ENCODE data around the gene ATP1A1.

Gene ATP1A1

GRCh38 chr1:116365353-116365780 lies 7.7 kb upstream of the ATP1A1 start:
- DNase-seq (ENCODE audit: low spot score) = no peak
- TF ChIP-seq CTCF (IDR thresholded peaks at IDR 0.05; ENCODE audit: extremely low read depth, insufficient read depth, missing control alignments) = no peak
- in situ Hi-C loops (cut with MboI; ENCODE audit: low pct_unique_long_range_greater_than_20kb, low sequenced_read_pairs, unreplicated experiment) = no loop called here

GRCh38 chr1:116365857-116366256 lies 7.2 kb upstream of the ATP1A1 start:
- TF ChIP-seq CTCF (IDR thresholded peaks at IDR 0.05; ENCODE audit: extremely low read depth, insufficient read depth, missing control alignments) = no peak
- no peak for DNase-seq (ENCODE audit: low spot score)
- in situ Hi-C loops (cut with MboI; ENCODE audit: low pct_unique_long_range_greater_than_20kb, low sequenced_read_pairs, unreplicated experiment) = no loop called here

- in situ Hi-C loops (cut with MboI; ENCODE audit: low pct_unique_long_range_greater_than_20kb, low sequenced_read_pairs, unreplicated experiment) = no loop called here
- DNase-seq (ENCODE audit: low spot score) = no peak
These were observed 5.6 kb upstream of the ATP1A1 start for GRCh38 chr1:116367256-116367945.

GRCh38 chr1:116368241-116368640 lies 4.8 kb upstream of the ATP1A1 start:
- DNase-seq (ENCODE audit: low spot score) = no peak
- TF ChIP-seq CTCF (IDR thresholded peaks at IDR 0.05; ENCODE audit: extremely low read depth, insufficient read depth, missing control alignments) = no peak
- in situ Hi-C loops (cut with MboI; ENCODE audit: low pct_unique_long_range_greater_than_20kb, low sequenced_read_pairs, unreplicated experiment) = no loop called here

More at GRCh38 chr1:116367256-116367945, 5.6 kb upstream of the ATP1A1 start:
- no peak for TF ChIP-seq CTCF (IDR thresholded peaks at IDR 0.05; ENCODE audit: extremely low read depth, insufficient read depth, missing control alignments)

- in situ Hi-C loops (cut with MboI; ENCODE audit: low pct_unique_long_range_greater_than_20kb, low sequenced_read_pairs, unreplicated experiment) = no loop called here
- TF ChIP-seq CTCF (IDR thresholded peaks at IDR 0.05; ENCODE audit: extremely low read depth, insufficient read depth, missing control alignments) = no peak
- DNase-seq (ENCODE audit: low spot score) = no peak
These were observed 2.9 kb upstream of the ATP1A1 start for GRCh38 chr1:116370181-116370580.

- no peak for TF ChIP-seq CTCF (IDR thresholded peaks at IDR 0.05; ENCODE audit: extremely low read depth, insufficient read depth, missing control alignments)
- in situ Hi-C loops (cut with MboI; ENCODE audit: low pct_unique_long_range_greater_than_20kb, low sequenced_read_pairs, unreplicated experiment) = no loop called here
- no peak for DNase-seq (ENCODE audit: low spot score)
These were observed 1.3 kb upstream of the ATP1A1 start for GRCh38 chr1:116371752-116372151.

All from GM13977 (cell line).